ENCODE results near the gene CCDC33. TPM values are rescaled to one million over a fixed set of nuclear protein-coding genes. Genes with fewer than 3 reads are reported as not detected.
A peak's percentile ranks its signal among the peaks of the same experiment; 100 is the strongest.

The CCDC33 gene
- total and polyA plus RNA-seq, 8 donors = not detected

GRCh38 chr15:74214324-74215021 is 21.7 kb upstream of the CCDC33 start:
- WGBS, 2 donors = 71 to 76% methylated on average over 6 of the region's 6 CpGs
- H3K36me3 ChIP-seq = no peaks in the 10 kb centered on the region
- no peak for FAIRE-seq
- no peak for TF ChIP-seq CTCF (IDR thresholded peaks at IDR 0.05)
- no peaks in the 10 kb centered on the region for H3K9me3 ChIP-seq
- peak in 1 of 6 donors; percentile 9 for DNase-seq
- ATAC-seq = no peak
- H3K27ac ChIP-seq = no peak overlapping the region
- H3K27me3 ChIP-seq = no peaks in the 10 kb centered on the region
- no peaks in the 10 kb centered on the region for H3K4me1 ChIP-seq
- H3K4me3 ChIP-seq = no peak overlapping the region
- intact Hi-C loops (cut with DNase I) = no loop called here

GRCh38 chr15:74215958-74216357 is 20.2 kb upstream of the CCDC33 start:
- no peak for TF ChIP-seq CTCF (IDR thresholded peaks at IDR 0.05)
- ATAC-seq = no peak
- intact Hi-C loops (cut with DNase I) = no loop called here
- no peak for FAIRE-seq
- H3K27me3 ChIP-seq = no peaks in the 10 kb centered on the region
- no peaks in the 10 kb centered on the region for H3K4me1 ChIP-seq
- H3K9me3 ChIP-seq = no peaks in the 10 kb centered on the region
- H3K36me3 ChIP-seq = no peaks in the 10 kb centered on the region
- no peak overlapping the region for H3K4me3 ChIP-seq
- H3K27ac ChIP-seq = no peak overlapping the region
- 77 to 91% methylated on average over 8 of the region's 8 CpGs for WGBS, 2 donors
- peak in 1 of 6 donors; percentile 21 for DNase-seq

- ATAC-seq (peak in 1 of 4 donors; percentile 20), FAIRE-seq (no peak), DNase-seq (peak in 1 of 6 donors; percentile 19)
- H3K27ac ChIP-seq = no peak overlapping the region
- no peaks in the 10 kb centered on the region for H3K27me3 ChIP-seq
- TF ChIP-seq CTCF (IDR thresholded peaks at IDR 0.05) = no peak
- no peaks in the 10 kb centered on the region for H3K9me3 ChIP-seq
- H3K4me1 ChIP-seq = no peaks in the 10 kb centered on the region
- no peak overlapping the region for H3K4me3 ChIP-seq
- intact Hi-C loops (cut with DNase I) = no loop called here
- H3K36me3 ChIP-seq = no peaks in the 10 kb centered on the region
- 65 to 70% methylated on average over 3 of the region's 3 CpGs for WGBS, 2 donors
Observed at GRCh38 chr15:74216949-74217348, 19.2 kb upstream of the CCDC33 start.

DNA sequence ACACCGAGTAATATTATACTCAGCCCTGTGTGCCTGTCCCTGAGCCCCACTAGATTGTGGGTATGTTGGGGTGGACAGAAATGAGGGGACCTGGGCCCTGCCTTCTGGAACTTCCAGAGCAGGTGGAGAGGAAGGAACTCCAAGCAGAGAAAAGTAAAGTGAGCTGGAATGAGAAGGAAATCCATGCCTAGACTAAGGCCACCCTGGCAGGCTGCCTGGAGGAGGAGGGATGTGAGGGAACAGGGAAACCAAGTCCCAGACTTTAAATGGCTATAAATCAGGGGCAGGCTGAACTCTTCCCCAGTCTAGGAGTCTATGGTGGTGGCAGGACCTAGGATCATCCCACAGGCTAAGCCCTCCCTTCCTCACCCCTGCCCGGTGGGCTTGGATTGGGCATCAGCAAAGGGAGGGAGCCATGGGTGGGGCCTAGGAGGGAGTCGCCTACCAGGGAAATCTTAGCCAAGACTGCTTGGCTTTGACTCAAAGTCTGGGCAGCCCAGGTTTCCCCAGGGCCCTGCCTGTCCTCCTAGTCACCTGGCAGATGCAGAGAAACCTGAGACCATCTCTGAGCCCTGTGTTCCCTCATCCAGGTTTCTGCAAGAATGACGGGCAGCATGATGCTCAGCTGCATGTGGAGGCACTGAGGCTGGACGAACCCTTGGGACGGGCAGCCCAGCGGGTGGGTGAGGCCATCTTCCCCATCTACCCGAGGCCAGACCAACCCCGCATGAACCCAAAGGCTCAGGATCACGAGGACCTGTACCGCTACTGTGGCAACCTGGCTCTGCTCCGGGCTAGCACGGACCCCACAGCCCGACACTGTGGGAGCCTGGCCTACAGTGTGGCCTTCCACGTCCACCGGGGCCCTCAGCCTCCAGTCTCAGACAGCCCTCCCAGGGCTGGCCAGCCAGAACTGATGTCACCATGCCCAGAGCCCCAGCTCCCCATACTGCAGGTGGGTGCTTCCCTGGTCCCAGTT is 17.9 kb upstream of the CCDC33 start:
- no peak for ATAC-seq
- intact Hi-C loops (cut with DNase I) = no loop called here

More for the DNA sequence above, 17.9 kb upstream of the CCDC33 start:
- Histone ChIP-seq H3K4me1 (no peaks in the 10 kb centered on the region), H3K4me3 (no peak overlapping the region), H3K9me3 (no peaks in the 10 kb centered on the region), H3K27ac (no peak overlapping the region), H3K36me3 (no peaks in the 10 kb centered on the region), H3K27me3 (no peaks in the 10 kb centered on the region)
- WGBS, 2 donors = 81 to 86% methylated on average over 16 of the region's 16 CpGs
- FAIRE-seq (no peak), DNase-seq (peak in 1 of 6 donors; percentile 18)
- TF ChIP-seq CTCF (IDR thresholded peaks at IDR 0.05) = no peak
